WTC11 (cell line): ENCODE results near the gene MLX.

Experiments
- CBFB ChIP-seq: sonication (generic); formaldehyde crosslinking; IDR thresholded peaks from 2 replicates; pipeline ENCODE4 v1.8.1; 2022; ENCODE audit warnings: mild to moderate bottlenecking, low read depth, missing genetic modification reagents
- TF ChIP-seq, protein P1 (sequence below): sonication (generic); formaldehyde crosslinking; IDR thresholded peaks from 2 replicates; pipeline ENCODE4 v1.8.0; 2022; ENCODE audit warnings: mild to moderate bottlenecking, missing genetic modification reagents
- TF ChIP-seq, protein P2 (sequence below): fragments of 200-600 bp; IDR thresholded peaks from 2 replicates; pipeline ENCODE4 v1.8.0; 2022; ENCODE audit warnings: antibody characterized with exemption
- TF ChIP-seq, protein P3 (sequence below): sonication (generic); formaldehyde crosslinking; IDR thresholded peaks from 2 replicates; pipeline ENCODE4 v1.8.1; 2023; ENCODE audit warnings: mild to moderate bottlenecking, missing genetic modification reagents, moderate library complexity

DNA sequence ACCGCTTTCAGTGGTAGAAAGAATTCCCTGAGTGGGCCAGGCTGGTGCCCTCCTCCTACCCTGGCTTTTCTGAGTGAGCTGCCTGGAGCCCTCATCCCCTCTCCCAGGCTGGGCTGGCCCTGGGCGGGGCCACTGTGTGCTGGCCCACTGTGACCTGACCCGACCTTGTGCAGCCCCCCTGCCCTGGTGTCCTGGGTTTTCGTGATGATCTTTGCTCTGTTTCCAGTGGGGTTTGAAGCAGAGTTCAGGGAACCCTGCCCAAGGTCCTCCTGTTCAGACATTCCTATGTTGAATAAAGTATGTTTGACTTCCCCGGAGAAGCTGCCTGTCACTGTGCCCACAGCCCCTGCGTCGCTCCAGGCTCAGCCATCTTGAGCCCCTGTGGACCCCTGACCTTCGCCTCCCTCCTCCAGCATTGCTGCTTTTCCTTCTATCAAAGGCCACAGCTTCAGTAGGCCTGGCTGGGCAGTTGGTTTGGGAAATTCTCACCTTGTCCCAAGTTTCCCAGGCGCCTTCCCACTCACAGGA is 44.6 kb upstream of the MLX start:
- TF ChIP-seq, protein P1, sequence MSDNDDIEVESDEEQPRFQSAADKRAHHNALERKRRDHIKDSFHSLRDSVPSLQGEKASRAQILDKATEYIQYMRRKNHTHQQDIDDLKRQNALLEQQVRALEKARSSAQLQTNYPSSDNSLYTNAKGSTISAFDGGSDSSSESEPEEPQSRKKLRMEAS (CRISPR knock-in tag), result no peak
- TF ChIP-seq CBFB (CRISPR knock-in tag), result no peak
- TF ChIP-seq, protein P2, sequence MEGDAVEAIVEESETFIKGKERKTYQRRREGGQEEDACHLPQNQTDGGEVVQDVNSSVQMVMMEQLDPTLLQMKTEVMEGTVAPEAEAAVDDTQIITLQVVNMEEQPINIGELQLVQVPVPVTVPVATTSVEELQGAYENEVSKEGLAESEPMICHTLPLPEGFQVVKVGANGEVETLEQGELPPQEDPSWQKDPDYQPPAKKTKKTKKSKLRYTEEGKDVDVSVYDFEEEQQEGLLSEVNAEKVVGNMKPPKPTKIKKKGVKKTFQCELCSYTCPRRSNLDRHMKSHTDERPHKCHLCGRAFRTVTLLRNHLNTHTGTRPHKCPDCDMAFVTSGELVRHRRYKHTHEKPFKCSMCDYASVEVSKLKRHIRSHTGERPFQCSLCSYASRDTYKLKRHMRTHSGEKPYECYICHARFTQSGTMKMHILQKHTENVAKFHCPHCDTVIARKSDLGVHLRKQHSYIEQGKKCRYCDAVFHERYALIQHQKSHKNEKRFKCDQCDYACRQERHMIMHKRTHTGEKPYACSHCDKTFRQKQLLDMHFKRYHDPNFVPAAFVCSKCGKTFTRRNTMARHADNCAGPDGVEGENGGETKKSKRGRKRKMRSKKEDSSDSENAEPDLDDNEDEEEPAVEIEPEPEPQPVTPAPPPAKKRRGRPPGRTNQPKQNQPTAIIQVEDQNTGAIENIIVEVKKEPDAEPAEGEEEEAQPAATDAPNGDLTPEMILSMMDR, result no peak
- TF ChIP-seq, protein P3, sequence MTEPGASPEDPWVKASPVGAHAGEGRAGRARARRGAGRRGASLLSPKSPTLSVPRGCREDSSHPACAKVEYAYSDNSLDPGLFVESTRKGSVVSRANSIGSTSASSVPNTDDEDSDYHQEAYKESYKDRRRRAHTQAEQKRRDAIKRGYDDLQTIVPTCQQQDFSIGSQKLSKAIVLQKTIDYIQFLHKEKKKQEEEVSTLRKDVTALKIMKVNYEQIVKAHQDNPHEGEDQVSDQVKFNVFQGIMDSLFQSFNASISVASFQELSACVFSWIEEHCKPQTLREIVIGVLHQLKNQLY (CRISPR knock-in tag), result no peak
